H54 (cell line): ENCODE results near the gene COL1A1.
A peak's percentile ranks its signal among the peaks of the same experiment; 100 is the strongest.

Source experiments
- DNase-seq: peaks from one replicate; pipeline ENCODE4 v3.0.0; 2011; ENCODE audit warnings: low spot score, mixed read lengths; ENCODE audit not compliant: insufficient read length
- FAIRE-seq: peaks from 3 replicates; lab custom pipeline; 2011; peaks lifted over from hg19 to GRCh38; lab: Jason Lieb, UNC
- POLR2A ChIP-seq: IDR thresholded peaks from 2 replicates; pipeline ENCODE4 v1.6.1; 2011; ENCODE audit warnings: low read depth, mild to moderate bottlenecking, low read length

Gene COL1A1

GRCh38 chr17:50143461-50144176 is 57.8 kb downstream of the COL1A1 start:
- FAIRE-seq, result no peak
- no peak for TF ChIP-seq POLR2A
- no peak for DNase-seq

GRCh38 chr17:50141745-50142110 is 59.7 kb downstream of the COL1A1 start:
- DNase-seq (no peak), FAIRE-seq (no peak)
- TF ChIP-seq POLR2A, result no peak

GRCh38 chr17:50141026-50141744 is 60.2 kb downstream of the COL1A1 start:
- TF ChIP-seq POLR2A, result no peak
- DNase-seq (no peak), FAIRE-seq (no peak)

- FAIRE-seq (no peak), DNase-seq (peak; percentile 96)
- no peak for TF ChIP-seq POLR2A
These were observed 61.2 kb downstream of the COL1A1 start for GRCh38 chr17:50139950-50140885.

GRCh38 chr17:50139185-50139783 is 62.1 kb downstream of the COL1A1 start:
- FAIRE-seq, result no peak
- no peak for DNase-seq
- no peak for TF ChIP-seq POLR2A

GRCh38 chr17:50137042-50137441 is 64.4 kb downstream of the COL1A1 start:
- no peak for TF ChIP-seq POLR2A
- no peak for DNase-seq
- no peak for FAIRE-seq

- TF ChIP-seq POLR2A, result no peak
- no peak for FAIRE-seq
- no peak for DNase-seq
These were observed 65.2 kb downstream of the COL1A1 start for GRCh38 chr17:50136096-50136687.

- FAIRE-seq (no peak), DNase-seq (no peak)
- TF ChIP-seq POLR2A, result no peak
These were observed 65.9 kb downstream of the COL1A1 start for GRCh38 chr17:50135316-50136095.

- TF ChIP-seq POLR2A, result no peak
- DNase-seq (no peak), FAIRE-seq (no peak)
These were observed 67.0 kb downstream of the COL1A1 start for GRCh38 chr17:50134206-50135110.

- FAIRE-seq (no peak), DNase-seq (no peak)
- TF ChIP-seq POLR2A, result no peak
These were observed 67.7 kb downstream of the COL1A1 start for GRCh38 chr17:50133769-50134099.
